Measurements from ENCODE around the gene FILIP1L.

FILIP1L gene

DNA sequence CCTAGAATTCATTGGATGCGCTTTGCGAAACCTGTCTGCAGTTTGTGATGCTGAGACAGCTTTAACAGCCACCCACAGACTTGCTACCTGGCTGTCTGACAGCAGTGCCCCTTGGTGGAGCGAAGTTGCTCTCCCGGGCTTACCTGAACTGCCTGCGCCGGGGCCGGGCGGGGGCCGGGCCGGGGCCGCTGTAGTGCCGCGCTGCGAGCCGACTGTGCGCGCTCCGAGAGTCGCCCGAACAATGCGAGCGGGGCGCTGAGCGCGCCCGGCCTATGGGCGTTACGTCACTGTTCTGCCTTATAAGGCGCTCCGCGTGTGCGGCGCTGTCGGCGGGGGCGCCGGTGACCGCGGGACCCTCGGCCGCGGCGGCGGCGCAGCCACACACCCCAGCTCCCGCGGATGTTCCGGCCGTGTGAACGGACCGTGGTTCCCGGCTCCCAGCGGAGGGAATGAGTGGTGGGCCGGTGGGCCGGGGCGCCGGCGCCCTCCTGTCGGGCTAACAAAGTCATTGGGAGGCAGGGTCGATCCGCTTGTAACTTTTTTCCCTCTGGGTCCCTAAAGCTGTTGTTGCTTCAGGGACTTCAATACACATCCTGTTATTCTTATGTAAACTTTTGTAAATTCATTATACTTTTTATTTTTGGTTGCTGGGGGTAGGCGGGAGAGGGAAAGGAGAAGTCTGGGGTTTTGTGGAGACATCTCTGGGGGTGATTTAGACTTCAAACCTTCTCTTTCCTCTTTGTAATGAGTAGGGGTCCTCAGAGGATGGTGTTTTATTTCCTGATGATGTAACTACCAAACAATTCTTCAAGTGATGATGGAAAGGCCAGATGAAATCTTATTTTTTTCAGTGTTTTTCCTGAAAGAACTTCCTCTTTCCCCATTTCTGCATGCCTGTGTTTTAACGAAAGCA is 238.1 kb downstream of the FILIP1L start:
- Histone ChIP-seq H3K36me3 (ENCODE audit: low read length) (no peaks in the 10 kb centered on the region), H4K20me1 (ENCODE audit: low read depth, low read length) (peaks cover 38% of the 10 kb centered on the region; the same call in 1 of the 2 replicates), H2AFZ (ENCODE audit: low read depth, low read length, severe bottlenecking) (no peak overlapping the region), H3K27ac (ENCODE audit: low read depth, low read length) (no peak overlapping the region), H3K9ac (ENCODE audit: low read length) (peak overlapping the region; percentile 6; the same call in 1 of the 2 replicates), H3K27me3 (ENCODE audit: low read length) (no peaks in the 10 kb centered on the region), H3F3A (ENCODE audit: insufficient read depth) (peaks cover 9% of the 10 kb centered on the region; the same call in 1 of the 2 replicates), H3K4me3 (ENCODE audit: insufficient read depth, low read length, poor library complexity, severe bottlenecking) (no peak overlapping the region), H3K9me2 (replicated peaks; ENCODE audit: insufficient read depth, low read length) (no peaks in the 10 kb centered on the region), H3K79me2 (ENCODE audit: insufficient read depth, low read length) (no peaks in the 10 kb centered on the region), H3K4me2 (ENCODE audit: low read depth, low read length, poor library complexity, severe bottlenecking) (peak overlapping the region; percentile 56), H3K9me3 (ENCODE audit: insufficient read depth, low read length) (no peaks in the 10 kb centered on the region)
- TF ChIP-seq CTCF (IDR thresholded peaks at IDR 0.05; ENCODE audit: insufficient read depth, low read length, poor library complexity, severe bottlenecking) = no peak
- TF ChIP-seq EZH2phosphoT487 (conservative IDR thresholded peaks at IDR 0.05; ENCODE audit: low read length) = no peak

GRCh38 chr3:99875581-99875928 is 238.7 kb downstream of the FILIP1L start:
- Histone ChIP-seq H3K9ac (ENCODE audit: low read length) (peak overlapping the region; percentile 6; the same call in 1 of the 2 replicates), H3K4me3 (ENCODE audit: insufficient read depth, low read length, poor library complexity, severe bottlenecking) (no peak overlapping the region), H3K36me3 (ENCODE audit: low read length) (no peaks in the 10 kb centered on the region), H3K9me2 (replicated peaks; ENCODE audit: insufficient read depth, low read length) (no peaks in the 10 kb centered on the region), H3K79me2 (ENCODE audit: insufficient read depth, low read length) (no peaks in the 10 kb centered on the region), H3K27me3 (ENCODE audit: low read length) (no peaks in the 10 kb centered on the region), H2AFZ (ENCODE audit: low read depth, low read length, severe bottlenecking) (no peak overlapping the region), H3K4me2 (ENCODE audit: low read depth, low read length, poor library complexity, severe bottlenecking) (peak overlapping the region; percentile 56), H3K9me3 (ENCODE audit: insufficient read depth, low read length) (no peaks in the 10 kb centered on the region), H3F3A (ENCODE audit: insufficient read depth) (peaks cover 9% of the 10 kb centered on the region; the same call in 1 of the 2 replicates), H3K27ac (ENCODE audit: low read depth, low read length) (no peak overlapping the region), H4K20me1 (ENCODE audit: low read depth, low read length) (peaks cover 38% of the 10 kb centered on the region; the same call in 1 of the 2 replicates)
- TF ChIP-seq CTCF (IDR thresholded peaks at IDR 0.05; ENCODE audit: insufficient read depth, low read length, poor library complexity, severe bottlenecking) (no peak), EZH2phosphoT487 (conservative IDR thresholded peaks at IDR 0.05; ENCODE audit: low read length) (no peak)

- Histone ChIP-seq H3K27me3 (ENCODE audit: low read length) (no peaks in the 10 kb centered on the region), H3F3A (ENCODE audit: insufficient read depth) (peaks cover 9% of the 10 kb centered on the region; the same call in 1 of the 2 replicates), H3K9me3 (ENCODE audit: insufficient read depth, low read length) (no peaks in the 10 kb centered on the region), H3K4me2 (ENCODE audit: low read depth, low read length, poor library complexity, severe bottlenecking) (no peak overlapping the region), H3K36me3 (ENCODE audit: low read length) (no peaks in the 10 kb centered on the region), H2AFZ (ENCODE audit: low read depth, low read length, severe bottlenecking) (no peak overlapping the region), H3K4me3 (ENCODE audit: insufficient read depth, low read length, poor library complexity, severe bottlenecking) (no peak overlapping the region), H4K20me1 (ENCODE audit: low read depth, low read length) (peaks cover 36% of the 10 kb centered on the region; the same call in 1 of the 2 replicates), H3K9me2 (replicated peaks; ENCODE audit: insufficient read depth, low read length) (no peaks in the 10 kb centered on the region), H3K27ac (ENCODE audit: low read depth, low read length) (no peak overlapping the region), H3K9ac (ENCODE audit: low read length) (no peak overlapping the region), H3K79me2 (ENCODE audit: insufficient read depth, low read length) (no peaks in the 10 kb centered on the region)
- TF ChIP-seq EZH2phosphoT487 (conservative IDR thresholded peaks at IDR 0.05; ENCODE audit: low read length) = no peak
- TF ChIP-seq CTCF (IDR thresholded peaks at IDR 0.05; ENCODE audit: insufficient read depth, low read length, poor library complexity, severe bottlenecking) = no peak
These were observed 239.9 kb downstream of the FILIP1L start for GRCh38 chr3:99874237-99875002.
